Adrenal gland (tissue), 12 donors: Measurements from ENCODE around the gene UBE2J2. TPM values are rescaled to one million over a fixed set of nuclear protein-coding genes. Genes with fewer than 3 reads are reported as not detected.

Experiments used
- DNase-seq, 7 donors: peaks; one replicate each; pipeline ENCODE4 v3.0.0-alpha.2; 2019 to 2020
- H3K27ac ChIP-seq, 5 donors: fragments of 200-600 bp; sonication (generic) in 4 of 5; 1 replicate in 3 of 5; 2 replicates in 2 of 5; pipeline versions ENCODE4 v1.5.1 to v1.8.0; 2016 to 2020; ENCODE audit warnings: mild to moderate bottlenecking in 1 of 5
- H3K27me3 ChIP-seq: fragments of 200-600 bp; 2 replicates; pipeline ENCODE4 v1.8.0; 2021
- H3K36me3 ChIP-seq, 2 donors: fragments of 200-600 bp; replicated peaks in 1 of 2; 1 replicate in 1 of 2; 2 replicates in 1 of 2; pipeline versions ENCODE4 v1.5.1 to v1.8.0; 2018 to 2022
- H3K4me1 ChIP-seq, 2 donors: fragments of 200-600 bp; replicated peaks in 1 of 2; 1 replicate in 1 of 2; 2 replicates in 1 of 2; pipeline versions ENCODE4 v1.5.1 to v1.8.0; 2018 to 2021
- H3K4me3 ChIP-seq, 4 donors: fragments of 200-600 bp; sonication (generic) in 3 of 4; one replicate each; pipeline ENCODE4 v1.5.1; 2016 to 2018
- H3K9me3 ChIP-seq, 3 donors: fragments of 200-600 bp; sonication (generic) in 1 of 3; replicated peaks in 1 of 3; 1 replicate in 2 of 3; 2 replicates in 1 of 3; pipeline versions ENCODE4 v1.5.1 to v1.8.0; 2016 to 2021
- POLR2A ChIP-seq, 2 donors: fragments of 450-650 bp; IDR thresholded peaks; one replicate each; pipeline ENCODE4 v1.6.1; 2017; ENCODE audit warnings: antibody characterized with exemption in 2 of 2, mild to moderate bottlenecking in 2 of 2, moderate library complexity in 1 of 2
- WGBS, 4 donors: extraction: QIAGEN DNeasy Blood & Tissue Kit in 2 of 4; methylation state at CpG; one replicate each; pipeline versions ENCODE4 v1.1.5 to v1.1.7; 2013 to 2017; 5-methylcytosine and 5-hydroxymethylcytosine counted together
- intact Hi-C, 2 donors: fragments of 100-400 bp; cut with DNase I; formaldehyde crosslinking; loops; one replicate each; pipeline versions ENCODE4 v1.14.1 to v1.15.0; 2022 to 2023
- polyA plus RNA-seq, 3 donors: library from polyadenylated mRNA; stranded (reverse); fragments of 200-250 nt in 2 of 3; fragments of 350-450 nt in 1 of 3; fragmentation: Illumina TruSeq in 1 of 3; extraction: RNeasy Lipid Tissue Mini Kit (QIAGEN cat#74804) in 1 of 3; gene quantifications; one replicate each; pipeline ENCODE4 v1.2.3, GENCODE V29; 2013 to 2014
- total RNA-seq, 9 donors: library from RNA; depleted of rRNA in 4 of 9; stranded (reverse); fragments of >200 nt in 4 of 9; fragments of 120-200 nt in 1 of 9; fragmentation: NEBNext Ultra II Directional in 1 of 9; extraction: Animal tissue kit (Norgen Biotek cat#: 25700) in 1 of 9; gene quantifications; one replicate each; pipeline versions ENCODE4 v1.1.0 to v1.2.4, GENCODE V29; 2013 to 2023
- TF ChIP-seq, protein P1 (sequence below), 6 experiments: fragments of 450-650 bp in 4 of 6; fragments of 200-600 bp in 2 of 6; sonication (generic) in 1 of 6; IDR thresholded peaks; 1 replicate in 5 of 6; 2 replicates in 1 of 6; pipeline versions ENCODE4 v1.5.1 to v1.8.0; 2016 to 2021; ENCODE audit warnings: antibody characterized with exemption in 6 of 6, mild to moderate bottlenecking in 2 of 6, moderate library complexity in 1 of 6
- donor health status: healthy with polysubstance abuse.
- donor health status: Bipolar disorder and iron deficiency.
- donor health status: DM: yes; HTN: yes; CAD: no.
- donor health status: DM: no; HTN: no; CAD: no.
- donor health status: DM: no; HTN: no; CAD: no.
- donor health status: DM: yes; HTN: yes; CAD: no.

UBE2J2 gene
- total and polyA plus RNA-seq, 12 donors = 30.1 to 74.4 (median 49.8) TPM

DNA sequence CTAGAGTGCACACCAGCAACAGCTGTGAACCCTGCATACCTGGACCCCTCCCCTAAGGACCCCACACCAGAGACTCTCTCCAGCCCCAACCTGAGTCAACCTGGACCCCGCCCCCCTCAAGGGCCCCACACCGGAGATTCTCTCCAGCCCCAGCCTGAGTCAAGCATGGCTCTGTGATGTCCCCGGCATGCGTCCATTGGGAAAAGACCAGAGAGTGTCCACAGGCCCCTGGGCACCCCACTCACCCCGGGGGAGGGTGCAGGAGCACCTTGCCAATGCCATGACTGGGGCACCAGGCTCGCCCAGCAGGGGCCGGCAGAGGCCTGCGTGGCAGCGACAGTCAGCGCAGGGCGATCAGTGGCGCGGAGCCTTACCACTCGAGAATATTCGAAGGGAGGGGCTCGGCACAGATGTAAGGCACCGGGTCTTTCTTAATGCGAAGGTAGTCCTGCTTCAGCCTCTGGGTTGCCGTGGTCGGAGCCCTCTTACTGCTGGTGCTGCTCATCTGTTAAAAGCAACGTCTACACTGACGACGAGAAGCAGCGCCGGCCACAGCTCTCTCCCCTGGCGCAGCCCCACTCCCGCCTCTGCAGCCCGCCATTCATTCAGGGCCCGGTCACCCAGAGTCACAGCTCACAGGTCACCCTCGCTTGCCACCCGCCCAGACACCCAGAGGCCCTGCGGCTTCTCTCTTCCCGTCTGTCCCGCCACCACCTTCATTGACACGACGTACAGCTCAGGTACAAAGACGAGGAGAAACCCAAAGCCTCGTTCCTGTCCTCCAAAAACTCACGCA, 6.0 kb downstream of the UBE2J2 start:
- intact Hi-C loops = no loop called here
- TF ChIP-seq POLR2A (IDR thresholded peaks at IDR 0.05) = no peak
- TF ChIP-seq, protein P1, sequence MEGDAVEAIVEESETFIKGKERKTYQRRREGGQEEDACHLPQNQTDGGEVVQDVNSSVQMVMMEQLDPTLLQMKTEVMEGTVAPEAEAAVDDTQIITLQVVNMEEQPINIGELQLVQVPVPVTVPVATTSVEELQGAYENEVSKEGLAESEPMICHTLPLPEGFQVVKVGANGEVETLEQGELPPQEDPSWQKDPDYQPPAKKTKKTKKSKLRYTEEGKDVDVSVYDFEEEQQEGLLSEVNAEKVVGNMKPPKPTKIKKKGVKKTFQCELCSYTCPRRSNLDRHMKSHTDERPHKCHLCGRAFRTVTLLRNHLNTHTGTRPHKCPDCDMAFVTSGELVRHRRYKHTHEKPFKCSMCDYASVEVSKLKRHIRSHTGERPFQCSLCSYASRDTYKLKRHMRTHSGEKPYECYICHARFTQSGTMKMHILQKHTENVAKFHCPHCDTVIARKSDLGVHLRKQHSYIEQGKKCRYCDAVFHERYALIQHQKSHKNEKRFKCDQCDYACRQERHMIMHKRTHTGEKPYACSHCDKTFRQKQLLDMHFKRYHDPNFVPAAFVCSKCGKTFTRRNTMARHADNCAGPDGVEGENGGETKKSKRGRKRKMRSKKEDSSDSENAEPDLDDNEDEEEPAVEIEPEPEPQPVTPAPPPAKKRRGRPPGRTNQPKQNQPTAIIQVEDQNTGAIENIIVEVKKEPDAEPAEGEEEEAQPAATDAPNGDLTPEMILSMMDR (IDR thresholded peaks at IDR 0.05) = no peak
- DNase-seq = no peak
- Histone ChIP-seq H3K9me3 (no peaks in the 10 kb centered on the region), H3K27me3 (no peaks in the 10 kb centered on the region), H3K4me3 (no peak overlapping the region), H3K36me3 (peaks cover 0 to 39% of the 10 kb centered on the region in 2 donors), H3K27ac (no peak overlapping the region), H3K4me1 (peaks cover 12 to 26% of the 10 kb centered on the region in 2 donors)
- WGBS, 4 donors = 94 to 95% (median 94%) methylated on average over 34 to 39 of the region's 39 CpGs

DNA sequence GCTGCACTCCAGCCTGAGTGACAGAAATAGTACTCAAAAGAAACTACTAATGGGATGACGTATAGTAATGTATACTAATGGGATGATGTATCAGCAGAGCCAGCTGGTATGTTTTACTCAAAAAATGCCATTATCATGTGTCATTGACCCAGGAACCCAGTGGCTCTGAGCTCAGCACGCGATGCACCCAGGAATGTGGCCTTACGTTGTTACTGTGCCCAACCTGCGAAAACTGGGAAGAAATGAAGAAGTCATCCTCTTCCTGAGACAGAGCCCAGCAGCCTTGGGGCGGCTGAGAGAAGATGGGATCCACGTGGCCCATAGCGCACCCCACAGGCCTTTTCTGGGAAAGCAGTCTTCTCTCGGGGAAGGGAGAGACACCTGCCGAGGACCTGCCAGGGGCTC, 8.8 kb downstream of the UBE2J2 start:
- Histone ChIP-seq H3K4me3 (no peak overlapping the region), H3K4me1 (no peaks in the 10 kb centered on the region), H3K27me3 (no peaks in the 10 kb centered on the region), H3K9me3 (no peaks in the 10 kb centered on the region), H3K27ac (no peak overlapping the region), H3K36me3 (peaks cover 0 to 50% of the 10 kb centered on the region in 2 donors)
- DNase-seq = no peak
- WGBS, 4 donors = 80 to 85% (median 83%) methylated on average over 5 to 10 of the region's 10 CpGs
- intact Hi-C loops = no loop called here
- no peak for TF ChIP-seq POLR2A (IDR thresholded peaks at IDR 0.05)
- TF ChIP-seq, protein P1 (IDR thresholded peaks at IDR 0.05) = no peak

DNA sequence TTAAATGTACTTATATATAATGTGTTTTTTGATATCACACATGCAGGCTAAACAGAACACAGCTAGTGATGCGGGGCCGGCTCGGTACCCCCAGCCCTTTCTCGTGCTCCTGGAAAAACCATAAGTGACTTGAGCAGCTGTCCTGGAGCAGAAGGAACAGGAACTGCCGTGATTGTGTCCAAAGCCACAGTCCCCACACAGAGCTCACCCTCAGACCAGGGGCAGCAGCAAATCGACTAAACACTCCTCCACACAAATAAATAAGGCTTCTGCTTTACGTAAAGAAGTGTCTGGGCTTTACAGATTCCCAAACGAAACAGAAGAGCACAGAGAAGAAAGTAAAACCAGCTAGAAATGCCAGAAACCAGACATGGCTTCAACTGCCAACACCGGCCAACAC, 9.6 kb downstream of the UBE2J2 start:
- Histone ChIP-seq H3K9me3 (no peaks in the 10 kb centered on the region), H3K36me3 (peaks cover 0 to 57% of the 10 kb centered on the region in 2 donors), H3K27me3 (no peaks in the 10 kb centered on the region), H3K4me3 (no peak overlapping the region), H3K4me1 (no peaks in the 10 kb centered on the region), H3K27ac (no peak overlapping the region)
- no peak for DNase-seq
- intact Hi-C loops = no loop called here
- TF ChIP-seq POLR2A (IDR thresholded peaks at IDR 0.05) = no peak
- TF ChIP-seq, protein P1 (IDR thresholded peaks at IDR 0.05) = no peak
- WGBS, 4 donors = 90 to 93% (median 91%) methylated on average over 8 to 9 of the region's 9 CpGs

DNA sequence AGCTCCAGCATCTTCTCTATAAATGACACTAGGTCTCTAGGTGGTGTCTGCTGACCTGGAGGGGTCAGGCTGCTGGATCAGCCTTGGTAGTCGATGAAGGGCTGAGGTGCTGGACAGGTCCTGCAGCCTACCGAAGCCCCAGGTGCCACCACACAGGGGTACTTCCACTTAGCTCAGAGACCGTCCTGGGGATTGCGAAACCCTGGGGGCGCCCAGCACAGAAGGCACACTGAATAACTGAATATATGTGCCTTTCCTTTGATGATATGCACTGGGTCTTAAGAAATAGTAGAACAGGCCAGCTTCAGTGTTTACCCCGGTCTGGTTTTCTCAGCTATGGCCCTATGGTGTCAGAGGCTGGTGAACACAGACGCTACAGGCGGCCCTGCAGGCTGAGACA, 10.9 kb downstream of the UBE2J2 start:
- H3K27ac ChIP-seq = no peak overlapping the region

More for the DNA sequence above, 10.9 kb downstream of the UBE2J2 start:
- H3K4me1 ChIP-seq = no peaks in the 10 kb centered on the region
- peaks cover 0 to 61% of the 10 kb centered on the region in 2 donors for H3K36me3 ChIP-seq
- WGBS, 4 donors = 90 to 98% (median 95%) methylated on average over 7 to 8 of the region's 8 CpGs
- no peak for DNase-seq
- no peaks in the 10 kb centered on the region for H3K27me3 ChIP-seq
- intact Hi-C loops = no loop called here
- no peak overlapping the region for H3K4me3 ChIP-seq
- H3K9me3 ChIP-seq = no peaks in the 10 kb centered on the region
- TF ChIP-seq, protein P1 (IDR thresholded peaks at IDR 0.05) = no peak
- no peak for TF ChIP-seq POLR2A (IDR thresholded peaks at IDR 0.05)
